ENCODE results near the gene ACTMAP. TPM values are rescaled to one million over a fixed set of nuclear protein-coding genes. Genes with fewer than 3 reads are reported as not detected.

Gene ACTMAP
- polyA plus RNA-seq, 12 donors: 6.3 to 12.1 (median 8.6) TPM; not detected in 1

GRCh38 chr19:40701758-40702157 lies 48.5 kb downstream of the ACTMAP start:
- no peak for DNase-seq

GRCh38 chr19:40700083-40700482 lies 50.2 kb downstream of the ACTMAP start:
- DNase-seq: no peak

GRCh38 chr19:40697007-40697406 lies 53.3 kb downstream of the ACTMAP start:
- no peak for DNase-seq

- DNase-seq: no peak
Observed at GRCh38 chr19:40695881-40696280, 54.4 kb downstream of the ACTMAP start.

- no peak for DNase-seq
Observed at GRCh38 chr19:40693896-40694295, 56.4 kb downstream of the ACTMAP start.

GRCh38 chr19:40693150-40693788 lies 57.0 kb downstream of the ACTMAP start:
- no peak for DNase-seq

GRCh38 chr19:40692212-40692551 lies 58.1 kb downstream of the ACTMAP start:
- no peak for DNase-seq

- no peak for DNase-seq
Observed at GRCh38 chr19:40691421-40692211, 58.7 kb downstream of the ACTMAP start.

Other genes with a start within 250 kb of the ACTMAP start
- 100 to 1,000 TPM in 1 of 12 donors, 10 to 100 TPM in 10, not detected in 1; 12.8 to 160 (median 19.1) TPM for gene SHKBP1, start 173.6 kb downstream of the ACTMAP start, polyA plus RNA-seq (ENCODE audit: insufficient read length in 12 of 12)
- 100 to 1,000 TPM in 11 of 12 donors, not detected in 1; 146 to 328 (median 194) TPM for gene LTBP4, start 149.1 kb downstream of the ACTMAP start, polyA plus RNA-seq (ENCODE audit: insufficient read length in 12 of 12)
- gene NUMBL, start 59.8 kb downstream of the ACTMAP start, polyA plus RNA-seq (ENCODE audit: insufficient read length in 12 of 12): 100 to 1,000 TPM in 1 of 12 donors, 10 to 100 TPM in 11; 19.9 to 119 (median 26.9) TPM
- 10 to 100 TPM in 11 of 12 donors, not detected in 1; 14.4 to 33.9 (median 18.4) TPM for gene COQ8B, start 33.6 kb downstream of the ACTMAP start, polyA plus RNA-seq (ENCODE audit: insufficient read length in 12 of 12)
- gene ITPKC, start 33.4 kb downstream of the ACTMAP start, polyA plus RNA-seq (ENCODE audit: insufficient read length in 12 of 12): 10 to 100 TPM in 4 of 12 donors, 1 to 10 TPM in 7, not detected in 1; 7.6 to 12.2 (median 9.3) TPM
- 100 to 1,000 TPM in 1 of 12 donors, 10 to 100 TPM in 10, not detected in 1; 50.0 to 117 (median 66.6) TPM for gene SNRPA, start 726 bp upstream of the ACTMAP start, polyA plus RNA-seq (ENCODE audit: insufficient read length in 12 of 12)
- 1 to 10 TPM in 9 of 12 donors, not detected in 3; 1.2 to 3.3 (median 1.6) TPM for gene MIA, start 25.0 kb upstream of the ACTMAP start, polyA plus RNA-seq (ENCODE audit: insufficient read length in 12 of 12)
- 10 to 100 TPM in 1 of 12 donors, 1 to 10 TPM in 9, not detected in 2; 6.3 to 10.5 (median 8.3) TPM for gene RAB4B, start 27.8 kb upstream of the ACTMAP start, polyA plus RNA-seq (ENCODE audit: insufficient read length in 12 of 12)
- 10 to 100 TPM in 11 of 12 donors, not detected in 1; 28.2 to 82.8 (median 41.5) TPM for gene EGLN2, start 48.7 kb upstream of the ACTMAP start, polyA plus RNA-seq (ENCODE audit: insufficient read length in 12 of 12)
- gene CYP2A6, start 100.0 kb upstream of the ACTMAP start, polyA plus RNA-seq (ENCODE audit: insufficient read length in 12 of 12): under 1 TPM in 3 of 12 donors, not detected in 9; 0.18 to 0.47 (median 0.21) TPM
- under 1 TPM in 4 of 12 donors, not detected in 8; 0.15 to 0.39 (median 0.25) TPM for gene CYP2A7, start 131.8 kb upstream of the ACTMAP start, polyA plus RNA-seq (ENCODE audit: insufficient read length in 12 of 12)
- under 1 TPM in 2 of 12 donors, not detected in 10; 0.09 TPM for gene CYP2B6, start 240.8 kb upstream of the ACTMAP start, polyA plus RNA-seq (ENCODE audit: insufficient read length in 12 of 12)